Astrocyte (in vitro differentiated cells and primary cell): ENCODE data around the gene NIPSNAP2.
A peak's percentile ranks its signal among the peaks of the same experiment; 100 is the strongest.

Source experiments
- EZH2 ChIP-seq: IDR thresholded peaks from 2 replicates; pipeline ENCODE4 v1.6.1; 2012; ENCODE audit warnings: mild to moderate bottlenecking, low read length, inconsistent platforms; ENCODE audit not compliant: insufficient read depth
- TF ChIP-seq, protein P1 (sequence below): IDR thresholded peaks from 2 replicates; pipeline ENCODE4 v1.5.1; 2011; ENCODE audit warnings: low read depth, mild to moderate bottlenecking, inconsistent platforms, low read length, moderate library complexity; ENCODE audit not compliant: insufficient read depth

DNA sequence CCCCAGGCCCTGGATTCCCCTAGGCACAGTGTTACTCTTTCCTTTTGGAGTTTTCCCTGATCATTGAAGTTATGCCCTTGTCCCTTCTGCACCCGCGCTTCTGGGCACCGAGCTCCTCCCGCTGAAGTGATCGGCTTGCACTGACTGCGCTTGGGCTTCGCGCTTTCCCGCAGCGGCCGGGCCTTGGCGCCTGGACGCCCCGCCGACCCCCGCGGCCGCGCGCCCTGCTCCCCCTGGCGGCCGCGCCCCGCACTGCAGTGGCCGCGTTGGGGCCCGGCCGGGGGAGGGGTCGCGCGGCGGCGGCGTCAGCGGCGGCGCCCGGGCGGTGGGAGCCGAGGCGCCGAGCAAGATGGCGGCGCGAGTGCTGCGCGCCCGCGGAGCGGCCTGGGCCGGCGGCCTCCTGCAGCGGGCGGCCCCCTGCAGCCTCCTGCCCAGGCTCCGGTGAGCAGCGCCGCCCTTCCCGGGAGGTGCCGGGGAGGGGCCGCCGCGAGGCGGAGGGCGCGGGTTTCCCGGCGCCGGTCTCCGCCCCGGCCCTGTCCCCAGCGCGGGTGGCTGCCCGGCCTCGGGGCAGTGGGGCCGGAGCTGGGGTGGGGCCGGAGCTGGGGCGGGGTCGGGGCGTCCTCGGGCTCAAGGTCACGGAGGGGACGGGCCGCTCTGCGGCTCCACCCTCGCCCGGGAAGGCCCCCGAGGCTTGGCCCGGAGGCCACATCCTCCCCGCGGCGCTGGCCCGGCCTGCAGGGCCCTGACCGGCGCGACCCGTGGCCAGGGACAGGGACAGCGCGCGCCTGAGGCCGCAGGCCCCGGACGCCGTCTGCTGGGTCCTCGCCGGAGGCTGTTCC, at the start of gene NIPSNAP2:
- TF ChIP-seq, protein P1, sequence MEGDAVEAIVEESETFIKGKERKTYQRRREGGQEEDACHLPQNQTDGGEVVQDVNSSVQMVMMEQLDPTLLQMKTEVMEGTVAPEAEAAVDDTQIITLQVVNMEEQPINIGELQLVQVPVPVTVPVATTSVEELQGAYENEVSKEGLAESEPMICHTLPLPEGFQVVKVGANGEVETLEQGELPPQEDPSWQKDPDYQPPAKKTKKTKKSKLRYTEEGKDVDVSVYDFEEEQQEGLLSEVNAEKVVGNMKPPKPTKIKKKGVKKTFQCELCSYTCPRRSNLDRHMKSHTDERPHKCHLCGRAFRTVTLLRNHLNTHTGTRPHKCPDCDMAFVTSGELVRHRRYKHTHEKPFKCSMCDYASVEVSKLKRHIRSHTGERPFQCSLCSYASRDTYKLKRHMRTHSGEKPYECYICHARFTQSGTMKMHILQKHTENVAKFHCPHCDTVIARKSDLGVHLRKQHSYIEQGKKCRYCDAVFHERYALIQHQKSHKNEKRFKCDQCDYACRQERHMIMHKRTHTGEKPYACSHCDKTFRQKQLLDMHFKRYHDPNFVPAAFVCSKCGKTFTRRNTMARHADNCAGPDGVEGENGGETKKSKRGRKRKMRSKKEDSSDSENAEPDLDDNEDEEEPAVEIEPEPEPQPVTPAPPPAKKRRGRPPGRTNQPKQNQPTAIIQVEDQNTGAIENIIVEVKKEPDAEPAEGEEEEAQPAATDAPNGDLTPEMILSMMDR: peak; percentile 17
- no peak for TF ChIP-seq EZH2
